K562 (cell line): ENCODE results near the gene ADAM15. TPM values are rescaled to one million over a fixed set of nuclear protein-coding genes. Genes with fewer than 3 reads are reported as not detected.

Source experiments
- CBX2 ChIP-seq: fragments of 200-600 bp; sonication (generic); IDR thresholded peaks from one replicate; pipeline ENCODE4 v1.6.1; 2012; ENCODE audit warnings: mild to moderate bottlenecking, low read length, inconsistent platforms; ENCODE audit not compliant: insufficient read depth, poor library complexity, severe bottlenecking
- CEBPZ ChIP-seq: fragments of 150-350 bp; IDR thresholded peaks from 2 replicates; pipeline ENCODE4 v1.6.1; 2014; ENCODE audit warnings: low read depth, mild to moderate bottlenecking, low read length, borderline replicate concordance
- CTCFL ChIP-seq: IDR thresholded peaks from 2 replicates; pipeline ENCODE4 v1.6.1; 2011; ENCODE audit warnings: borderline replicate concordance, low read depth, mild to moderate bottlenecking, moderate library complexity, low read length; ENCODE audit not compliant: insufficient read depth, poor library complexity, severe bottlenecking
- FOXP4 ChIP-seq: sonication (generic); formaldehyde crosslinking; IDR thresholded peaks from 2 replicates; pipeline ENCODE4 v1.8.0; 2022; ENCODE audit warnings: mild to moderate bottlenecking, missing genetic modification reagents, borderline replicate concordance
- GTF2F1 ChIP-seq: IDR thresholded peaks from 2 replicates; pipeline ENCODE4 v1.6.1; 2011; ENCODE audit warnings: low read depth, low read length, improper control_type of control experiment
- HDAC8 ChIP-seq: fragments of 450-650 bp; IDR thresholded peaks from 2 replicates; pipeline ENCODE4 v1.6.1; 2016; ENCODE audit warnings: mild to moderate bottlenecking, missing genetic modification characterization, moderate library complexity, missing compliant biosample characterization
- HDGF ChIP-seq: fragments of 450-650 bp; IDR thresholded peaks from 2 replicates; pipeline ENCODE4 v1.6.1; 2016
- MXI1 ChIP-seq: IDR thresholded peaks from 2 replicates; pipeline ENCODE4 v1.6.1; 2011; ENCODE audit warnings: low read depth, mild to moderate bottlenecking, improper control_type of control experiment, low read length
- PHF8 ChIP-seq: fragments of 200-600 bp; sonication (generic); IDR thresholded peaks from 2 replicates; pipeline ENCODE4 v1.6.1; 2012; ENCODE audit warnings: mixed run types, mild to moderate bottlenecking, inconsistent platforms, low read length, moderate library complexity, borderline replicate concordance
- PTBP1 ChIP-seq: fragments of 200-400 bp; formaldehyde crosslinking; IDR thresholded peaks from 2 replicates; pipeline ENCODE4 v1.6.1; 2017; ENCODE audit warnings: low read depth, low read length
- RUNX1 ChIP-seq: sonication (generic); IDR thresholded peaks from 2 replicates; pipeline ENCODE4 v1.6.1; 2016; ENCODE audit warnings: antibody characterized with exemption, low read depth
- SP1 ChIP-seq: sonication (generic); formaldehyde crosslinking; IDR thresholded peaks from 2 replicates; pipeline ENCODE4 v1.8.1; 2022; ENCODE audit warnings: mild to moderate bottlenecking, missing genetic modification reagents
- U2AF2 ChIP-seq: fragments of 200-400 bp; formaldehyde crosslinking; optimal IDR thresholded peaks from 2 replicates; pipeline ENCODE3; 2017; ENCODE audit warnings: low read depth, mild to moderate bottlenecking, low read length
- ZBTB1 ChIP-seq: sonication (generic); formaldehyde crosslinking; IDR thresholded peaks from 2 replicates; pipeline ENCODE4 v1.8.1; 2023; ENCODE audit warnings: missing genetic modification reagents, low read depth, mild to moderate bottlenecking, borderline replicate concordance
- ZBTB43 ChIP-seq: sonication (generic); formaldehyde crosslinking; IDR thresholded peaks from 2 replicates; pipeline ENCODE4 v1.8.0; 2023; ENCODE audit warnings: mild to moderate bottlenecking, missing genetic modification reagents
- ZNF668 ChIP-seq: fragments of 250-450 bp; sonication (Bioruptor Pico); IDR thresholded peaks from 2 replicates; pipeline ENCODE4 v1.8.0; 2022; ENCODE audit warnings: mild to moderate bottlenecking, inconsistent platforms
- ZNF75A ChIP-seq: fragments of 450-650 bp; formaldehyde crosslinking; IDR thresholded peaks from 2 replicates; pipeline ENCODE4 v1.4.0; 2020; ENCODE audit warnings: mild to moderate bottlenecking
- polyA plus RNA-seq, 8 experiments: library from polyadenylated mRNA; depleted of rRNA in 4 of 8; stranded (reverse) in 5 of 8; unstranded in 3 of 8; fragments of >200 nt; fragmentation: Nextera tagmentation in 2 of 8; fragmentation: Illumina TruSeq in 1 of 8; extraction: Ambion mirVana in 2 of 8; extraction: Trizol in 1 of 8; gene quantifications; 2 replicates each; pipeline versions ENCODE4 v1.2.1 to v1.2.3, GENCODE V29; 2011 to 2014; ENCODE audit warnings: inconsistent platforms in 1 of 8, missing spikeins in 1 of 8
- total RNA-seq, 7 experiments: library from RNA; depleted of rRNA in 6 of 7; stranded (reverse); fragments of >200 nt in 6 of 7; fragmentation: Illumina TruSeq in 2 of 7; extraction: Trizol in 2 of 7; gene quantifications; 2 replicates each; pipeline versions ENCODE4 v1.2.1 to v1.2.3, GENCODE V29; 2011 to 2021; ENCODE audit warnings: low replicate concordance in 1 of 7

Gene ADAM15
- total and polyA plus RNA-seq, 9 of the 15 experiments (the other 6 are each of a cell fraction or from before 2014, with no cell fraction given): 0.69 to 72.3 (median 32.8) TPM

GRCh38 chr1:155017041-155017945 lies 33.8 kb upstream of the ADAM15 start (continued):
- TF ChIP-seq PTBP1 (no peak), MXI1 (no peak), FOXP4 (no peak), ZNF75A (CRISPR knock-in tag) (no peak), PHF8 (no peak; the same call in 1 of the 2 replicates), RUNX1 (no peak), SP1 (CRISPR knock-in tag) (peak; percentile 95), CTCFL (peak; percentile 91), ZBTB1 (CRISPR knock-in tag) (0 out of 2 replicates have a peak, but pooled peaks have one; percentile 65), U2AF2 (no peak), HDAC8 (no peak), CEBPZ (no peak), ZBTB43 (CRISPR knock-in tag) (no peak; the same call in 1 of the 2 replicates), HDGF (0 out of 2 replicates have a peak, but pooled peaks have one; percentile 41), GTF2F1 (no peak), ZNF668 (CRISPR knock-in tag) (no peak), CBX2 (no peak)
